Gastroesophageal sphincter (tissue), 3 donors: ENCODE results near the gene RPL38.

Source experiments
- CTCF ChIP-seq, 4 experiments: fragments of 200-600 bp in 2 of 4; fragments of 450-650 bp in 2 of 4; sonication (generic) in 1 of 4; IDR thresholded peaks; one replicate each; pipeline ENCODE4 v1.5.1; 2017 to 2019; ENCODE audit warnings: antibody characterized with exemption in 4 of 4, mild to moderate bottlenecking in 2 of 4, moderate library complexity in 2 of 4
- EP300 ChIP-seq: sonication (generic); formaldehyde crosslinking; IDR thresholded peaks from one replicate; pipeline ENCODE4 v1.6.1; 2017; ENCODE audit warnings: antibody characterized with exemption, mild to moderate bottlenecking
- POLR2AphosphoS5 ChIP-seq: sonication (generic); formaldehyde crosslinking; IDR thresholded peaks from one replicate; pipeline ENCODE4 v1.6.1; 2017; ENCODE audit warnings: antibody characterized with exemption

- TF ChIP-seq CTCF (IDR thresholded peaks at IDR 0.05), result no peak
- TF ChIP-seq EP300, result no peak
- no peak for TF ChIP-seq POLR2AphosphoS5
These were observed 44.1 kb upstream of the RPL38 start for GRCh38 chr17:74159226-74159840.
